ENCODE results near the gene RXFP2. TPM values are rescaled to one million over a fixed set of nuclear protein-coding genes. Genes with fewer than 3 reads are reported as not detected.

Gene RXFP2
- total and polyA plus RNA-seq, 10 of the 15 experiments (the other 5 are each of a cell fraction or from before 2014, with no cell fraction given): 0.01 to 0.05 TPM; not detected in 8

- TF ChIP-seq E4F1 (IDR thresholded peaks at IDR 0.05; ENCODE audit: borderline replicate concordance, partially characterized antibody): no peak
- TF ChIP-seq SUPT20H (IDR thresholded peaks at IDR 0.05; ENCODE audit: borderline replicate concordance, control insufficient read depth, low read depth, low read length): no peak
- TF ChIP-seq, protein P1, sequence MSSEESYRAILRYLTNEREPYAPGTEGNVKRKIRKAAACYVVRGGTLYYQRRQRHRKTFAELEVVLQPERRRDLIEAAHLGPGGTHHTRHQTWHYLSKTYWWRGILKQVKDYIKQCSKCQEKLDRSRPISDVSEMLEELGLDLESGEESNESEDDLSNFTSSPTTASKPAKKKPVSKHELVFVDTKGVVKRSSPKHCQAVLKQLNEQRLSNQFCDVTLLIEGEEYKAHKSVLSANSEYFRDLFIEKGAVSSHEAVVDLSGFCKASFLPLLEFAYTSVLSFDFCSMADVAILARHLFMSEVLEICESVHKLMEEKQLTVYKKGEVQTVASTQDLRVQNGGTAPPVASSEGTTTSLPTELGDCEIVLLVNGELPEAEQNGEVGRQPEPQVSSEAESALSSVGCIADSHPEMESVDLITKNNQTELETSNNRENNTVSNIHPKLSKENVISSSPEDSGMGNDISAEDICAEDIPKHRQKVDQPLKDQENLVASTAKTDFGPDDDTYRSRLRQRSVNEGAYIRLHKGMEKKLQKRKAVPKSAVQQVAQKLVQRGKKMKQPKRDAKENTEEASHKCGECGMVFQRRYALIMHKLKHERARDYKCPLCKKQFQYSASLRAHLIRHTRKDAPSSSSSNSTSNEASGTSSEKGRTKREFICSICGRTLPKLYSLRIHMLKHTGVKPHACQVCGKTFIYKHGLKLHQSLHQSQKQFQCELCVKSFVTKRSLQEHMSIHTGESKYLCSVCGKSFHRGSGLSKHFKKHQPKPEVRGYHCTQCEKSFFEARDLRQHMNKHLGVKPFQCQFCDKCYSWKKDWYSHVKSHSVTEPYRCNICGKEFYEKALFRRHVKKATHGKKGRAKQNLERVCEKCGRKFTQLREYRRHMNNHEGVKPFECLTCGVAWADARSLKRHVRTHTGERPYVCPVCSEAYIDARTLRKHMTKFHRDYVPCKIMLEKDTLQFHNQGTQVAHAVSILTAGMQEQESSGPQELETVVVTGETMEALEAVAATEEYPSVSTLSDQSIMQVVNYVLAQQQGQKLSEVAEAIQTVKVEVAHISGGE (CRISPR knock-in tag; IDR thresholded peaks at IDR 0.05): no peak
- no peak for TF ChIP-seq NR2C1 (IDR thresholded peaks at IDR 0.05)
- no peak for TF ChIP-seq NFXL1 (IDR thresholded peaks at IDR 0.05; ENCODE audit: borderline replicate concordance)
- TF ChIP-seq ZZZ3 (IDR thresholded peaks at IDR 0.05; ENCODE audit: control insufficient read depth, insufficient read length, low read depth): no peak
- no peak for TF ChIP-seq POLR2A (IDR thresholded peaks at IDR 0.05; ENCODE audit: low read depth, low read length)
- no peak for TF ChIP-seq CREM (IDR thresholded peaks at IDR 0.05; ENCODE audit: low read depth)
- no peak for TF ChIP-seq ESRRA (IDR thresholded peaks at IDR 0.05; ENCODE audit: low read length)
- TF ChIP-seq POU2F2 (IDR thresholded peaks at IDR 0.05; ENCODE audit: borderline replicate concordance, low read depth, low read length): no peak
- no peak for TF ChIP-seq YY1 (IDR thresholded peaks at IDR 0.05; ENCODE audit: low read depth, low read length)
- TF ChIP-seq CTCF (IDR thresholded peaks at IDR 0.05 in 2 of 3, conservative IDR thresholded peaks at IDR 0.05 in 1 of 3; ENCODE audit: control insufficient read depth in 2 of 3, extremely low read depth in 1 of 3, insufficient read depth in 1 of 3, low read depth in 3 of 3, low read length in 3 of 3): no peak
- no peak for TF ChIP-seq NR2C2 (IDR thresholded peaks at IDR 0.05; ENCODE audit: borderline replicate concordance, control insufficient read depth, insufficient read length, low read depth)
- no peaks in the 10 kb centered on the region for H3K36me3 ChIP-seq (ENCODE audit: control insufficient read depth in 2 of 2, insufficient read depth in 2 of 2, low read length in 1 of 2)
- ChIA-PET POLR2A (interaction anchor here (0.6 kb wide), 1 partner anchor 126 kb away, joined by 4 read pairs; no protein-coding TSS in a partner anchor), SMC1A (ENCODE audit: uncharacterized antibody, unreplicated experiment) (no interaction called here), RAD21 (ENCODE audit: unreplicated experiment) (no interaction called here), CTCF (interaction anchor here (1.5 kb wide), 1 partner anchor 15 kb away, joined by 5 read pairs; no protein-coding TSS in a partner anchor)
- in situ Hi-C loops (cut with MboI): no loop called here
- ATAC-seq (no peak), DNase-seq (ENCODE audit: low read depth, low spot score) (no peak), FAIRE-seq (no peak)
- no peaks in the 10 kb centered on the region for H3K9me3 ChIP-seq (replicated peaks; ENCODE audit: control insufficient read depth, insufficient read depth, low read length)
- H3K79me2 ChIP-seq (ENCODE audit: control insufficient read depth, insufficient read depth, low read length): no peaks in the 10 kb centered on the region
- 28% methylated on average over 4 of the region's 4 CpGs for WGBS (ENCODE audit: insufficient coverage, insufficient replicate concordance, low lambda C conversion rate, missing lambda C conversion rate)
- intact Hi-C loops (cut with micrococcal nuclease; ENCODE audit: unreplicated experiment): no loop called here
- H3K4me3 ChIP-seq: no peak overlapping the region
- no peak overlapping the region for H3K9ac ChIP-seq (ENCODE audit: control insufficient read depth, insufficient read depth, low read length)
- H3K4me1 ChIP-seq (ENCODE audit: control insufficient read depth, insufficient read depth, low read length): no peaks in the 10 kb centered on the region
- no peak overlapping the region for H3K4me2 ChIP-seq (ENCODE audit: control insufficient read depth, insufficient read depth)
- BruUV-seq (replicated peaks): no TSS peak
- no peak overlapping the region for H3K27ac ChIP-seq (ENCODE audit: control insufficient read depth, insufficient read depth)
- H4K20me1 ChIP-seq (ENCODE audit: control insufficient read depth, insufficient read depth): no peaks in the 10 kb centered on the region
- no peaks in the 10 kb centered on the region; a peak in 1 of 4 replicates for H3K27me3 ChIP-seq (replicated peaks in 1 of 2; ENCODE audit: control insufficient read depth in 2 of 2, insufficient read depth in 2 of 2, low read length in 1 of 2)
- no peak overlapping the region for H2AFZ ChIP-seq (ENCODE audit: control insufficient read depth, low read depth, low read length)
Measured at GRCh38 chr13:31756346-31756745, 17.0 kb downstream of the RXFP2 start.
